Measurements from ENCODE around the gene KANSL1. TPM values are rescaled to one million over a fixed set of nuclear protein-coding genes. Genes with fewer than 3 reads are reported as not detected.

The KANSL1 gene
- total and polyA plus RNA-seq, 10 of the 15 experiments (the other 5 are each of a cell fraction or from before 2014, with no cell fraction given), result 4.7 to 60.6 (median 28.0) TPM

GRCh38 chr17:46205975-46206374 lies 12.7 kb upstream of the KANSL1 start:
- ChIA-PET POLR2A (interaction anchor here (1.1 kb wide), 1 partner anchor 9 kb away, joined by 3 read pairs; no protein-coding TSS in a partner anchor), SMC1A (ENCODE audit: uncharacterized antibody, unreplicated experiment) (interaction anchor here (0.6 to 1.5 kb wide), 5 partner anchors 9 to 185 kb away, joined by 3 to 6 read pairs (median 3); no protein-coding TSS in a partner anchor), RAD21 (ENCODE audit: unreplicated experiment) (interaction anchor here (1.1 to 1.3 kb wide), 2 partner anchors 19 to 162 kb away, joined by 3 to 4 read pairs; no protein-coding TSS in a partner anchor), CTCF (interaction anchor here (0.8 to 1.3 kb wide), 6 partner anchors 9 to 162 kb away, joined by 3 to 4 read pairs (median 4); no protein-coding TSS in a partner anchor)
- BruUV-seq (replicated peaks), result no TSS peak
- no peak overlapping the region for H2AFZ ChIP-seq (ENCODE audit: control insufficient read depth, low read depth, low read length)
- intact Hi-C loops (cut with micrococcal nuclease; ENCODE audit: unreplicated experiment), result no loop called here
- ATAC-seq, result no peak
- no peaks in the 10 kb centered on the region for H3K4me1 ChIP-seq (ENCODE audit: control insufficient read depth, insufficient read depth, low read length)
- no peaks in the 10 kb centered on the region for H3K27me3 ChIP-seq (replicated peaks in 1 of 2; ENCODE audit: control insufficient read depth in 2 of 2, insufficient read depth in 2 of 2, low read length in 1 of 2)
- H3K27ac ChIP-seq (ENCODE audit: control insufficient read depth, insufficient read depth), result no peak overlapping the region
- no peaks in the 10 kb centered on the region for H4K20me1 ChIP-seq (ENCODE audit: control insufficient read depth, insufficient read depth)
- H3K36me3 ChIP-seq (ENCODE audit: control insufficient read depth in 2 of 2, insufficient read depth in 2 of 2, low read length in 1 of 2), result peaks cover 4 to 6% of the 10 kb centered on the region in 2 experiments; a peak in 2 of 4 replicates
- in situ Hi-C loops (cut with MboI), result no loop called here
- no peak overlapping the region for H3K4me3 ChIP-seq
- H3K79me2 ChIP-seq (ENCODE audit: control insufficient read depth, insufficient read depth, low read length), result peaks cover 44% of the 10 kb centered on the region
- no peak for DNase-seq (ENCODE audit: low read depth, low spot score)
- no peak overlapping the region for H3K9ac ChIP-seq (ENCODE audit: control insufficient read depth, insufficient read depth, low read length)
- H3K9me3 ChIP-seq (replicated peaks; ENCODE audit: control insufficient read depth, insufficient read depth, low read length), result peaks cover 7% of the 10 kb centered on the region
- FAIRE-seq, result no peak
- H3K4me2 ChIP-seq (ENCODE audit: control insufficient read depth, insufficient read depth), result no peak overlapping the region
- TF ChIP-seq BHLHE40 (IDR thresholded peaks at IDR 0.05; ENCODE audit: borderline replicate concordance in 1 of 2, low read depth in 2 of 2, low read length in 1 of 2) (no peak), ZBTB40 (IDR thresholded peaks at IDR 0.05; ENCODE audit: borderline replicate concordance) (no peak), LARP7 (IDR thresholded peaks at IDR 0.05) (no peak), ZSCAN29 (IDR thresholded peaks at IDR 0.05) (no peak), ASH2L (IDR thresholded peaks at IDR 0.05; ENCODE audit: borderline replicate concordance, low read depth) (no peak), EZH2 (IDR thresholded peaks at IDR 0.05; ENCODE audit: borderline replicate concordance, control insufficient read depth, low read depth, low read length) (no peak), ZNF592 (IDR thresholded peaks at IDR 0.05) (no peak), SMARCA5 (IDR thresholded peaks at IDR 0.05) (no peak), BCL3 (IDR thresholded peaks at IDR 0.05; ENCODE audit: borderline replicate concordance, insufficient read depth, low read depth, low read length, poor library complexity, severe bottlenecking) (no peak)
